GM23248 (cell line): ENCODE data around the gene FILIP1.

Experiments
- EZH2 ChIP-seq: fragments of 200-600 bp; sonication (generic); IDR thresholded peaks from 2 replicates; pipeline ENCODE4 v1.6.1; 2018; ENCODE audit warnings: antibody characterized with exemption, mild to moderate bottlenecking; ENCODE audit not compliant: insufficient read depth, poor library complexity, severe bottlenecking
- EZH2phosphoT487 ChIP-seq: fragments of 200-600 bp; sonication (generic); IDR thresholded peaks from 2 replicates; pipeline ENCODE4 v1.6.1; 2018; ENCODE audit warnings: antibody characterized with exemption, moderate library complexity, mild to moderate bottlenecking, low read depth; ENCODE audit not compliant: insufficient read depth

DNA sequence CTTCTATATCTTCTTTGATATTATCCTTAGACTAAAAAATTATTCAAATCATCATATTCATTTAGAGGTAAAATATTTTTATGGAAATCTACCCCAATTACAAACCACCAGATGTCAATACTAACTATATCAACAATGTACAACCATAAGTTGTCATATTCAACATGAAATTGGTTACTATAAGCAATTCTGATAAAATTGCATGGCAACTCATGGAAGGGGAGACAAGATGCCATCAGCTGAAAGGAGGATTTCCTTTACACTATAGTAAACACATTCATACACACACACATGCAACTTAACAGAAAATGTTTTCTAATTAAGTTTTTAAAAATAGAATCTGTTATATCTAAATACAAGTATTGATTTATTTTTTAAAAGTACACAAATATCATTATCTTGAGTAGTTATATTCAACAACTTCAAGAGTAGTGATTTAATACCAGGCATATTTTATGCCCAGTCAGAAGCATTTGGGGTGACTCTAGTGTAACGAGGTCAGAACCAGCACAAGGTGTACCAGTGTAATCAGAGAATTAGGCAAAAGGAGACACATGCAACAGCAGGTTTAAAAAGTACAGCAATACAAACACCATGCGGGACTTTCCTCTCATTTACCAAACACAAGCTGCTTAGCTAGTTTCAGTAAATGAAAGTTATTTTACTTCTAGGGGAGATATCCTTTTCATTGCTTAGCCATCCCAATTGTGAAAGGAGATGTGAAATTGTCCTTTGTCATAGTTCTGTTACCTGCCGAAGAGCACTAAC, 1.0 kb downstream of the FILIP1 start:
- TF ChIP-seq EZH2phosphoT487 (no peak), EZH2 (no peak)
